ENCODE measurements around the gene GEMIN2. TPM values are rescaled to one million over a fixed set of nuclear protein-coding genes. Genes with fewer than 3 reads are reported as not detected.

The GEMIN2 gene
- total RNA-seq, 4 donors from 2014 or later: 9.9 to 19.5 (median 13.0) TPM

GRCh38 chr14:39176263-39177167 lies 62.4 kb downstream of the GEMIN2 start:
- H3K9me3 ChIP-seq: no peaks in the 10 kb centered on the region
- WGBS: 75% methylated on average over 5 of the region's 5 CpGs
- no peaks in the 10 kb centered on the region for H3K27me3 ChIP-seq
- no peak for DNase-seq (ENCODE audit: low spot score in 2 of 2)
- no peak overlapping the region for H3K27ac ChIP-seq
- H3K36me3 ChIP-seq: peaks cover 50% of the 10 kb centered on the region
- H3K4me1 ChIP-seq: peaks cover 16% of the 10 kb centered on the region
- no peak for TF ChIP-seq POLR2A (IDR thresholded peaks at IDR 0.05)
- no peak for TF ChIP-seq CTCF (IDR thresholded peaks at IDR 0.05)
- TF ChIP-seq POLR2AphosphoS5 (IDR thresholded peaks at IDR 0.05): no peak
- TF ChIP-seq EP300 (IDR thresholded peaks at IDR 0.05): no peak
- H3K4me3 ChIP-seq: peak overlapping the region; percentile 94

GRCh38 chr14:39177168-39177545 lies 63.0 kb downstream of the GEMIN2 start:
- H3K9me3 ChIP-seq: no peaks in the 10 kb centered on the region
- H3K4me1 ChIP-seq: peaks cover 16% of the 10 kb centered on the region
- H3K4me3 ChIP-seq: no peak overlapping the region
- no peak overlapping the region for H3K27ac ChIP-seq
- peaks cover 53% of the 10 kb centered on the region for H3K36me3 ChIP-seq
- WGBS: 92% methylated on average over 7 of the region's 9 CpGs
- TF ChIP-seq POLR2AphosphoS5 (IDR thresholded peaks at IDR 0.05): no peak
- TF ChIP-seq CTCF (IDR thresholded peaks at IDR 0.05): no peak
- no peak for TF ChIP-seq POLR2A (IDR thresholded peaks at IDR 0.05)
- TF ChIP-seq EP300 (IDR thresholded peaks at IDR 0.05): no peak
- H3K27me3 ChIP-seq: no peaks in the 10 kb centered on the region
- DNase-seq (ENCODE audit: low spot score in 2 of 2): no peak

GRCh38 chr14:39179042-39179441 lies 64.9 kb downstream of the GEMIN2 start:
- no peak for TF ChIP-seq CTCF (IDR thresholded peaks at IDR 0.05)
- no peak for TF ChIP-seq EP300 (IDR thresholded peaks at IDR 0.05)
- 96% methylated on average over 6 of the region's 6 CpGs for WGBS
- H3K4me1 ChIP-seq: peaks cover 16% of the 10 kb centered on the region
- no peak overlapping the region for H3K4me3 ChIP-seq
- DNase-seq (ENCODE audit: low spot score in 2 of 2): no peak
- no peaks in the 10 kb centered on the region for H3K27me3 ChIP-seq
- H3K9me3 ChIP-seq: no peaks in the 10 kb centered on the region
- peaks cover 59% of the 10 kb centered on the region for H3K36me3 ChIP-seq
- H3K27ac ChIP-seq: no peak overlapping the region

- Histone ChIP-seq H3K27ac (no peak overlapping the region), H3K9me3 (no peaks in the 10 kb centered on the region), H3K36me3 (peaks cover 69% of the 10 kb centered on the region), H3K4me3 (no peak overlapping the region), H3K27me3 (no peaks in the 10 kb centered on the region), H3K4me1 (peaks cover 16% of the 10 kb centered on the region)
- no peak for TF ChIP-seq POLR2AphosphoS5 (IDR thresholded peaks at IDR 0.05)
- TF ChIP-seq POLR2A (IDR thresholded peaks at IDR 0.05): no peak
- no peak for TF ChIP-seq CTCF (IDR thresholded peaks at IDR 0.05)
- TF ChIP-seq EP300 (IDR thresholded peaks at IDR 0.05): no peak
- no peak for DNase-seq (ENCODE audit: low spot score in 2 of 2)
- WGBS: 80% methylated on average over 5 of the region's 5 CpGs
Observed at GRCh38 chr14:39180553-39180952, 66.4 kb downstream of the GEMIN2 start.

- Histone ChIP-seq H3K36me3 (peaks cover 70% of the 10 kb centered on the region), H3K4me1 (peaks cover 11% of the 10 kb centered on the region)
Observed at GRCh38 chr14:39181026-39181692, 67.0 kb downstream of the GEMIN2 start.

More at GRCh38 chr14:39181026-39181692, 67.0 kb downstream of the GEMIN2 start:
- DNase-seq (ENCODE audit: low spot score in 2 of 2): no peak
- 92% methylated on average over 7 of the region's 7 CpGs for WGBS
- Histone ChIP-seq H3K27me3 (no peaks in the 10 kb centered on the region), H3K4me3 (no peak overlapping the region), H3K9me3 (no peaks in the 10 kb centered on the region), H3K27ac (no peak overlapping the region)
- TF ChIP-seq POLR2A (IDR thresholded peaks at IDR 0.05) (no peak), CTCF (IDR thresholded peaks at IDR 0.05) (no peak), EP300 (IDR thresholded peaks at IDR 0.05) (no peak), POLR2AphosphoS5 (IDR thresholded peaks at IDR 0.05) (no peak)

Measured in suprapubic skin (tissue), 4 donors.